ENCODE results near the gene GUCY1B1. TPM values are rescaled to one million over a fixed set of nuclear protein-coding genes. Genes with fewer than 3 reads are reported as not detected.
A peak's percentile ranks its signal among the peaks of the same experiment; 100 is the strongest.

The GUCY1B1 gene
- total and polyA plus RNA-seq, 7 donors = 2.7 to 7.7 (median 3.8) TPM

GRCh38 chr4:155802190-155802959 is 43.6 kb downstream of the GUCY1B1 start:
- no peaks in the 10 kb centered on the region for H3K4me1 ChIP-seq
- no peak overlapping the region for H3K27ac ChIP-seq
- WGBS, 3 donors = 42 to 56% (median 52%) methylated on average over 9 of the region's 9 CpGs
- no peak overlapping the region for H3K4me3 ChIP-seq
- intact Hi-C loops (cut with DNase I) = loop anchor here in 1 of 2 donors (10.0 kb wide), 1 partner anchor 142 kb away; no protein-coding TSS in a partner anchor
- peaks cover 0 to 4% of the 10 kb centered on the region in 2 donors for H3K36me3 ChIP-seq (ENCODE audit: insufficient read depth in 1 of 2, low read depth in 1 of 2)
- TF ChIP-seq CTCF (IDR thresholded peaks at IDR 0.05) = no peak
- DNase-seq = no peak
- ATAC-seq = no peak
- no peaks in the 10 kb centered on the region for H3K27me3 ChIP-seq (ENCODE audit: insufficient read depth in 3 of 3, low read length in 2 of 3)
- no peaks in the 10 kb centered on the region for H3K9me3 ChIP-seq

DNA sequence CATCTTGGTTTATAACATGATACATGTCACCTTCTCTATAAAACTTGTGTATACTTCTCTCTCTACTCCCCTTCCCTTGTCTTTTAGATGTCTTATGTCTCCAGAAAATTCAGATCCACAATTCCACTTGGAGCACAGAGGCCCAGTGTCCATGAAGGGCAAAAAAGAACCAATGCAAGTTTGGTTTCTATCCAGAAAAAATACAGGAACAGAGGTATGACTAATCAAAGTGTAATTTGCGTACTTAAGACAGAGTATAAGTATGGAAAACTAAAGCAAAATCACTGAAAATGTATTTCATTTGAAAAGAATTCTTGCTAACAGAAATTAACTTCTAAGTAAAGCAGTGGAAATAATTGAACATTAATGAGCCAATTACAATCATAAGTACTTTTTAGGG is 46.2 kb downstream of the GUCY1B1 start:
- WGBS, 3 donors = 87 to 96% (median 89%) methylated on average over 1 of the region's 1 CpG
- H3K9me3 ChIP-seq = no peaks in the 10 kb centered on the region
- no peak for TF ChIP-seq CTCF (IDR thresholded peaks at IDR 0.05)
- no peak overlapping the region for H3K4me3 ChIP-seq
- no peaks in the 10 kb centered on the region for H3K4me1 ChIP-seq
- intact Hi-C loops (cut with DNase I) = loop anchor here in 1 of 2 donors (10.0 kb wide), 1 partner anchor 140 kb away; no protein-coding TSS in a partner anchor
- ATAC-seq = no peak
- DNase-seq = no peak
- peaks cover 0 to 4% of the 10 kb centered on the region in 2 donors for H3K36me3 ChIP-seq (ENCODE audit: insufficient read depth in 1 of 2, low read depth in 1 of 2)
- H3K27ac ChIP-seq = no peak overlapping the region
- H3K27me3 ChIP-seq (ENCODE audit: insufficient read depth in 3 of 3, low read length in 2 of 3) = no peaks in the 10 kb centered on the region

GRCh38 chr4:155807021-155807420 is 48.2 kb downstream of the GUCY1B1 start:
- Histone ChIP-seq H3K36me3 (ENCODE audit: insufficient read depth in 1 of 2, low read depth in 1 of 2) (peaks cover 0 to 4% of the 10 kb centered on the region in 2 donors), H3K9me3 (no peaks in the 10 kb centered on the region), H3K27me3 (ENCODE audit: insufficient read depth in 3 of 3, low read length in 2 of 3) (no peaks in the 10 kb centered on the region), H3K27ac (no peak overlapping the region), H3K4me3 (no peak overlapping the region), H3K4me1 (no peaks in the 10 kb centered on the region)
- DNase-seq (no peak), ATAC-seq (no peak)
- intact Hi-C loops (cut with DNase I) = loop anchor here in 1 of 2 donors (10.0 kb wide), 1 partner anchor 138 kb away; no protein-coding TSS in a partner anchor
- WGBS, 3 donors = 18 to 26% (median 19%) methylated on average over 1 of the region's 1 CpG
- TF ChIP-seq CTCF (IDR thresholded peaks at IDR 0.05) = no peak

DNA sequence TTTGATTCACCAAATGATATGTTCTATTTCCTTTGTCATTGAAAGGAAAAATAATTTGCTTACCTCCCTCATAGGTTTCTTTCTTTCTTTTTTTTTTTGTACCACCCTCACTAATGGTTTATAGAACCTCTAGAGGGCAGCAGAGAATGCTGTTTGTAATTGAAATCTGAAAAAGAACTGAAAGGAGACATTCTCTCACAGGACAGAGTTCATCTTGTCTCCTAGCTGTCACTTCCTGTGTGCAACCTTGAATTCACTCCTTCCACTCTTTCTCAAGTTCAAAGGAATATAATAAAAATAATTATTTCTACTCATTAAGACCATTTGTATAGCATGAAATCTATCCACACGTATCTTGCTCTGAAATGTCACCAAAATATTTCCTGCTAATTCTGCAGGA is 51.0 kb downstream of the GUCY1B1 start:
- Histone ChIP-seq H3K4me1 (no peaks in the 10 kb centered on the region), H3K4me3 (no peak overlapping the region), H3K27ac (no peak overlapping the region), H3K9me3 (no peaks in the 10 kb centered on the region), H3K27me3 (ENCODE audit: insufficient read depth in 3 of 3, low read length in 2 of 3) (no peaks in the 10 kb centered on the region), H3K36me3 (ENCODE audit: insufficient read depth in 1 of 2, low read depth in 1 of 2) (no peaks in the 10 kb centered on the region)
- TF ChIP-seq CTCF (IDR thresholded peaks at IDR 0.05) = peak; percentile 66
- DNase-seq = no peak
- ATAC-seq = peak in 3 of 4 donors; percentile 42 to 67 (median 56)
- 66 to 79% (median 77%) methylated on average over 1 of the region's 1 CpG for WGBS, 3 donors
- intact Hi-C loops (cut with DNase I) = loop anchor here (5.0 to 10.0 kb wide), 2 partner anchors 135 to 142 kb away; partner anchors contain the start of gene CTSO (in 1 of the 2)
